Stimulated activated CD4-positive, alpha-beta T cell treated with anti-CD3 and anti-CD28 coated beads, Interleukin-15, amount 100 ng/mL, for 1 hour (primary cell): Measurements from ENCODE around the gene PFKFB2.

Experiments used
- DNase-seq, 2 donors: peaks; one replicate each; pipeline ENCODE4 v3.0.0-alpha.2; 2020; ENCODE audit warnings: low read depth in 1 of 2, low spot score in 1 of 2

The PFKFB2 gene

DNA sequence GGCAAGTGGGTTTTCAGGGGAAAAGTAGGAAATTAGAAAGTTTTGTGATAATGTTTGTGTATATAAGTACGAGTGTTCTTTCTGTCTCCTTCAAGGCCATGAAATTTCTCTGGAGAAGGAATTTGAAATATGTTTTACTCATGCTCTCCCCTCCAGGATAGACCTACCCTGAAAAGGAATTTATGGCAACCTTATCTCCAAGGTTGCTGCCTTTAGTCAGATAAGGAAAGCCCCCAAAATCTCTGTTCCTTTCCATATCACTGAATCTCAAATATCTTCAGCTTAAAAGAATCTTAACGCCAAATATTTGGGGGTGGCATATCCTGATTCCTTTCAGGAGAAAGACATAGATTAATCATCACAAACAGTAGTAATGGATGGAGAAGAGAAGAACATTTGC is 35.1 kb downstream of the PFKFB2 start:
- no peak for DNase-seq

DNA sequence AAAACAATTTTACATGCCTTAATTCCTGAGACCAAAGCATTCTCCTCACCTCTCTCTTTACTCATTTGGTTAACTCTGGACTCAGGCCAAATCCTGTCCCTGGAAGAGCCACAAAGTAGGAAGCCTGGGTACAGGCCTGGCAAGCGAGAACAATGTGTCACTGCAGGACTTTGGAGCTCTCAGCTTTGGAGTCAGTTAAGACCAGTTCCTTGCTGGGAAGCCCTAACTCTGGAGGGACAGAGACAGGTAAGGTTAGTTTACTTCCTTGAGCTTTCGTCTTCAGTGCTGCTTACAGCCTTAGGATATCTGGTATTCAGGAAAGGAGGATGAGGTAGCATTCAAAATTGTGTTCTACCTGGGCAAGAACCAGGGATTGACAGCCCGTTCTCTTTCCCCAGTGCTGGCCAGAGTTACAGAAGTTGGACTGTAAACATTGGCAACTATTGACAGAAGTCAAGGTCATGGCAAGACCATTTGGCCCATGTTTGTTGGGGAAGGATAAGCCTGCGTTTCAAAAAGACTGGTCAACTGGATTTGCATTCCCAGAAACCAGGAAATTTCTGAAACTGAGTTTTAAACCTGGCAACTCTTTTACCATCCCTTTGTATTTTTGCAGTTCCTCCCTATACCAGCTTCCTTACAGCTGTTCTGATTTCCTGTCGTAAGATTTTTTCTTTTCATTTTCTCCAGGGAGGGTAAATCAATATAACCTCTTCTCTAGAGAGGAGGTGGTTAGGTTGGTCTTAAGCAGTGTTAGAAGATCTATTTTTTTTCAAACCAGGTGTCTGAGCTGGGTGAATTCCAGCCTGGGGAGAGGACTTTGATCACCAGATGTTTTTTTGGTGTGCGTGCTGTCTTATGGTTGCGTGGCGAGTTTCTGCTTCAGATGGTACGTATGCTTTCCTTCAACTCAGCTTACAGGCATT is 35.9 kb downstream of the PFKFB2 start, which contains the start of gene C4BPB:
C4BPB (plus strand) TSS at position 160 of the 926 bp plus-strand sequence; CDS start at position 832, 672 bp downstream.
- no peak for DNase-seq

DNA sequence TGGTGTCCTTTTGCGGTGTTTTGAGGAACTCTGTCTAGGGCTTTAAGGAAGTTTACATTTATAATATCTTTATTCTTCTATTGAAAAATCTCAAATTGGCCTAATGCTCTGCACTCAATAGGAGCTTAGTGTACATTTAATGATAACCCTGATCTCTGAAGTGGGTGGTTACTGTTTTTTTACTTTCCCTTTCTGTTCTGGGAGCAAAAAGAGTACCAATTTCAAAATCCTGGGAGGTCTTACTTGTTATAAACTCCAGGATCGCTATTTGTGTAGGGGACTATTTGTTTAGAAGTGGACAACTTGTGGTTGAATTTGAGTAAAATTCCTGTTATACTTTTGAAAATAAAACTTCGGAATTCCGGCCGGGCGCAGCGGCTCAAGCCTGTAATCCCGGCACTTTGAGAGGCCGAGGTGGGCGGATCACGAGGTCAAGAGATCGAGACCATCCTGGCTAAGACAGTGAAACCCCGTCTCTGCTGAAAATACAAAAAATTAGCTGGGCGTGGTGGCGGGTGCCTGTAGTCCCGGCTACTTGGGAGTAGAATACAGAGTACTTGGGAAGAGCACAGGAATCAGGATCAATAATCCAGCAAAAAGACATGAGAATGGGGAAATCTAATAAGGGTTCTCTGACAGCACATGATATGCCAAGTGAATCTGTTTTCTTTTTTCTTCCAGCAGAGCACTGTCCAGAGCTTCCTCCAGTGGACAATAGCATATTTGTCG is 36.7 kb downstream of the PFKFB2 start:
- no peak for DNase-seq

DNA sequence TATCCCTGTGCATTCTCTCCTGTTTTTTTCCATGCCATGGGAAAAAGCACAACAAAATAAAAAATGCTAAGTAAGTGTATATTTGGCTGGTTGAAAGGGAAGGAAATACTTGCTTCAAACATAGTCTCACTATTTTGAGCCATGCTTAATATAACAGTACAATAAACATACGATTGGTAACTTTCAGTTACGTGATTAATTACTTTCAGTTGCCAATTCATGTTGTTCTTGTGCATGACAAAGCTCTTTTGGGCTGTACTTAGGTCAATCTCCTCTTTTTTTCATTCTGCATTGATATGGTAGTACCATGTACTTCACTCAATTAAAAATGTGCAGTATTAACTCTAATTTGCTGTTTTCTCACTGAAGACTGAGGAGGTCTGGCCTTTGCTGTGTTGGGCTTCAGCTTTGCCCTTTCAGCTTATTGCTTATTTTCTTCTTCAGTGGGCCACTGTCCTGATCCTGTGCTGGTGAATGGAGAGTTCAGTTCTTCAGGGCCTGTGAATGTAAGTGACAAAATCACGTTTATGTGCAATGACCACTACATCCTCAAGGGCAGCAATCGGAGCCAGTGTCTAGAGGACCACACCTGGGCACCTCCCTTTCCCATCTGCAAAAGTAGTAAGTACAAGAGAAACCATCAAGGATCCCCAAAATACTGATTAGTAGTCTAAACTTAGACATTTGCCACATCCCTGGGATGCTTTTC is 38.3 kb downstream of the PFKFB2 start:
- DNase-seq = no peak

DNA sequence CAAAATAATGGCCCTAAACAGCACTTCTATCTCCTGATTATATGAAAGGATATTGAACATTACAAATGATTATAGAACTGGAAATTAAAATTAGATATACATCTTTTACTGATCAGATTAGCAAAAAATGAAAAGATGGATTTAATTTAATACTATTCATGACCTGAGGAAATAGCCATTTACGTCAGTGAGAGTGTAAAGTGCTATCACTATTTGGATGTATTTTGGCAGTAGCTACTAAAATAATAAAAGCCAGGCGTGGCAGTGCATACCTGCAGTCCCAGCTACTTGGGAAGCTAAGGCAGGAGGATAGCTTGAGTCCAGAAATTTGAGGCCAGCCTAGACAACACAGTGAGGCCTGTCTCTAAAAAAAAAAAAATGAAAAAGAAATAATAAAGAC is 40.9 kb downstream of the PFKFB2 start:
- DNase-seq = no peak

DNA sequence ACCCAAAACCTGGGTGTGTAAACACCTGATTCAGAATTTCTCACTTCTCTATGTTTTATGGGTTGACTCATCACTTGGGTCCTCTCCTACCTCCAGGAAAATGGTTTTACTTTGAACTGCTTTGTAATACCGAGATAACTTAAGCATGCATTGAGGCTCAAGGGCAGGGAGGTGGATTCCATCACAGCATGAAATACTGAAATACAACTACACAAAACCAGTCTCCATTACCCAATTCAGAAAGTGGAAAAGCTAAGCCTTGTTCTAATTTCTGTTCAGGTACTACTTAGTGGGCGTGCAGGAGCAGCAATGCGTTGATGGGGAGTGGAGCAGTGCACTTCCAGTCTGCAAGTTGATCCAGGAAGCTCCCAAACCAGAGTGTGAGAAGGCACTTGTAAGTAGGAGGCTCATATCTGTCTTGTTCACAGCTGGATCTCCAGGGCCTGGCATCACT is 44.8 kb downstream of the PFKFB2 start:
- no peak for DNase-seq

DNA sequence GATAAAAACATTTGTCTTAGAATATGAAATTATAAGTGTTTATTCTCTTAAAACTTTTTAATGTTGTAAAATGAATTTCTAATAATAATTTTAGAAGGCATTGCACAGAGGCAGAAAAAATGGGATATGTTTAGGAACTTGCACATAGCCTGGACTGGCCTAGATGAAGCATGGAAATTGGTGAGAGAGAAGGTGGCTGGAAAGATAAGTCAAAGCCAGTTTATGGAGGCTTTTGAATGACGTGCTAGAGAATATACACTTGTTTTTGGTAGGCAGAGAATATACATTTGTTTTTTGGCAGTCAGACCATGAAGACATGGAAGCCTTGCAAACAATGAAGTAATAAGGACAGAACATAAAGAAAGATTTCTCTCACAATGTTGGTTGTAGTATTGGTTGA is 48.6 kb downstream of the PFKFB2 start:
- no peak for DNase-seq

DNA sequence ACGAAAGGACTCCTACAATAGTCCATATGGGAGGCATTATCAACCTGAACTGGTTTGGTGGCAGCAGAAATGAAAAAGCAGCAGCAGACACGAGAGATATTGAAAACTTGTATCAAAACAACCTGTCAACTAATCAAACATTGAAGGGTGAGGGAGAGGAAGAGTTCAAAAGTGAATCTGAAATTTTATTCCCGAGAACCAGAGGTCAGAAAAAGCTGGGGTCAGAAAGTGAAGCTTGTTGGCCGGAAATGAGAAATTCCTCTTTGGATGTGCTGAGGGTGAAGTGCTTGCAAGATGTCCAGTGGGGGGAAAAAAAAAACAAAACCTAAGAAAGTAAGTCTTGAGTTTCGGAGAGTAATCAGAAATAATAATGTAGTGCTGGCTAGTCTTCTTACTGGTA is 49.1 kb downstream of the PFKFB2 start:
- DNase-seq = no peak

DNA sequence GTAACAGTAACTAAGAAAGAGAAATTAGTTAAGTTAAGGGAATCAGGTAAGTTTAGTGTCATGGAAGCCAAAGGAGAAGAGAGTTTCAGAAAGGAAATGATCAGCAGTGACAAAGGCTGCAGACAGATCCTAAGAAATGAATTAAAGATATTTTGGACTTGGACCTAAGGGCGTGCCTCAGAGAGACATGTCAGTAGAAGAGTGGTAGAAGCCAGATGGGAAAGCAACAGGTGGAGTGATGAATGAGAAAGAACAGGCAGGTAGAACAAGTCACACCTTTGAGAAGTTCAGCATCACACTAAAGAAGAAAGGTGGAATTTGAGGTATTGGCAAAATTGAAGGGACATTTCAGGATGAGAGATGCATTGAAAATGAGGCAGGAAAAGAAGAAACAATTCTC is 49.6 kb downstream of the PFKFB2 start:
- no peak for DNase-seq

DNA sequence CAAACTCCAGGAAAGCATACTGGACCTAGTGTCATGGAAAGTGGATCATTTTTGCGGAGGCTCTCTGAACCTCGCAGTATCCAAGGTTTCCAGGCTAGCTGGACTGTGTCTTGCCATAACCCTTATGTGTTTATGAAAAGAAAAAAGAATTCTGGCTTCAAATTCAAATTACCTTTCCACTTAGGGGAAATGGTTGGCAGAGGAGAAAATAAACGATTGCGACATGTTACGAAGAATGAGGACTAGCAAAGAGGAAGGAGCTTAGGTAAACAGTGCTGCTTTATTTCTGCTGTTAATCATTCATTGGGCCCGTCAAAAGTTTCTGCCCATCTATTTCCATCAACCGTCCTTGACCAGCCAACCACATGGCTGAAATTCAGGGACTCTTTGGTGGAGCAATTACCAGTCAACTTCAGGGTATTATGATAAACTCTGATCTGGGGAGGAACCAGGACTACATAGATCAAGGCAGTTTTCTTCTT is 50.9 kb downstream of the PFKFB2 start, which contains the start of gene C4BPA:
C4BPA (plus strand) TSS at position 342 of the 482 bp plus-strand sequence. CDS start 8,793 bp downstream, outside the sequence.
- DNase-seq = no peak

DNA sequence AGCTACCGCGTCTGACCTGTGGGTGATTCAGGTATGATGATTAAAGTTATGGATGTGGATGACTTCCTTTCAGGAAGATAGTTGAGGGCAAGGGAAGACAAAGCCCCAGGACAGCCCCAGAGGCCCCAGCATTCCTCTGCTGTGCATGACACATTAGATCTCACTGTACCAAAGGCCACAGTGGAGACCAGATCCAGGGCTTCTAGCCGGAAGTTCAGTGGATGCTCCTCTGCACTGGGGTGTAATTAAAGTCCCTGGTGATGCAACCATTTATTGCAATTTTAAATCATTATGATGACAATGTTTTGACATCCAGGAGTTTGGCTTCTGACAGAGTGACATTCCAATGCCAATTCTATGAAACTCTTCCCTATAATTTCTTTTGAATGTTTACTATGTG is 55.9 kb downstream of the PFKFB2 start:
- no peak for DNase-seq

DNA sequence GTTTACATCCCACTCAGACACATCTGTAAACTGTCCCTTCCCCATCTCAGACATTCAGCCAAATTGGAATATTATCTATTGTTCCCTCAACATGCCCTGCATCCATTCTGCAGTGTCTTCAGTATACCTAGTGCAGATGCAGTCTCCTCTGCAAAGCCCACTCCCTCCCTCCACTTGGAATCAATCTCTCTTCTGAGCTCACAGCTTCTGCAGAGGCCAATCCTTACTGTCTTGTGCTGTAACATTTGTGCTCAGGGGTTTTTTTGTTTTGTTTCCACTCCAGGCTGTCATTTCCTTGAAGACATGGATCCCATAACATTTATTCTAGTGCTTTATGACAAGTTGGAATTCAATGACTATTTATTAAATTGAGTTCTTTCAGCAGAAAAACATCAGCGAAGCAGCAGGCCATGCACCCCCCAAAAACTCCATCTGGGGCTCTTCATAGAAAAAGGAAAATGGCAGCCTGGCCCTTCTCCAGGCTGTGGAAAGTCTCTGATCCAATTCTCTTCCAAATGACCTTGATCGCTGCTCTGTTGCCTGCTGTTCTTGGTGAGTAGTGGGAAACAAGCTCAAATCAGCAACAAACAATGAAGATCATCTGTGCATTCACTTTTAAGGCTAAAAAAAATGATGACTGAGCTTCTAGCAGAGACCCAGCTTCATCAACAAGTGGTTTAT is 59.7 kb downstream of the PFKFB2 start:
- DNase-seq = no peak

DNA sequence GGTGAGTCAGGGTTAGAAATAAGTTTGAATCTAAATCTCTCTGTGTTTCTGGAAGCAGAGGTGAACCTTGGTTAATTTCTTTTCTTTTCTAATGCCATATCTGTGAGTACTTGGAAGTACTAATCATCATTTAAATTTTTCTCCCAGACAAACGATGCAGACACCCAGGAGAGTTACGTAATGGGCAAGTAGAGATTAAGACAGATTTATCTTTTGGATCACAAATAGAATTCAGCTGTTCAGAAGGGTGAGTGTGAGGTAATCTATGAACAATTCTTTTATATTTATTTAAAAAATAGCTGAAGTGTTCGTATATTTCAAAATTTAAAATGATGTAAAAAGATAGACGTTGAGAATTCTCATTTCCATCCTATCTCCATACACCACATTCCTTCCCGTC is 62.2 kb downstream of the PFKFB2 start:
- DNase-seq = no peak

DNA sequence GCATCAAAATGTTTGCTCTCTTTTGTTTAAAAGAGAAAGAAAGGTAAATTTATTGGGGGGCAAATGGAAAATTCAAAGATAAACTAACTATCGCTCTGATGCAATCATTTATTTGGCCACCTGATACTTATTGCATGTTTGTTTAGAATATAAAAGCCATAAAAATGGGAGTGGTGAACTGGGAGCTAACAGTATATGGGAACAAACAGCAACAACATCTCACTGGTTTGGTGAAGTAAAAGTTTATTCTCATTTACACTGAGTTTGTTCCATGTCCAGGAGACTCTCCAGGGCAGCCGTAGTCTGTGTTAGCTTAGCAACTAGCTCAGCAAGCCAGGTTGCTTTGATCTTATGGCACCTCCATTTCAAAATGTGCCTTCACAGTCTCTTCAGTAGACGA is 71.3 kb downstream of the PFKFB2 start:
- DNase-seq = no peak

DNA sequence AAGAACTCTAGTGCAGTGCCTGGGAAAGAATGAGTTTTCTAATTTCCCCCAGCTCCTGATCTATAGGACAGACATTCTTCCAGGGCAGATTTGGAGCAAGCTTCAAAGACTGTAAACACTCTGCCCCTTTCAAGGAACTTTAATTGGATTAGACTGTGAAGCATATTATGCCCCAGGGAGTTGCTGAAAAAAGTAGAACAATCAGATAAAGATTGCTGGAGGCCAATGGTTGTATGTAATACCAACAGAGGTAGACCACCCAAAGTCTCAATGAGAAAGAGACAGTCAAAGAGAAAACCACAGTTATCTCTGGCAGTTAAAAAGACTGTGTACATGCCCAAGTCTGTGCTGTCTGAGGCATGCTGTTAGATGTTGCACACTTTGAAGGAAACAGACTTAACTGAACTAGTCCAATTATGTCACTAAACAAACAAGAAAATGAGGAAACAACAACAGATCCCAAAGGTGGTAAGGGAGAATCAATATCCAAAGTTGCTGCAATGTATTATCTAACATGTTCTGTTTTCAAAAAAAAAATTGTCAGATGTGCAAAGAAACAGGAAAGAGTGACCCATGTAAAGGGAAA is 75.4 kb downstream of the PFKFB2 start:
- no peak for DNase-seq

DNA sequence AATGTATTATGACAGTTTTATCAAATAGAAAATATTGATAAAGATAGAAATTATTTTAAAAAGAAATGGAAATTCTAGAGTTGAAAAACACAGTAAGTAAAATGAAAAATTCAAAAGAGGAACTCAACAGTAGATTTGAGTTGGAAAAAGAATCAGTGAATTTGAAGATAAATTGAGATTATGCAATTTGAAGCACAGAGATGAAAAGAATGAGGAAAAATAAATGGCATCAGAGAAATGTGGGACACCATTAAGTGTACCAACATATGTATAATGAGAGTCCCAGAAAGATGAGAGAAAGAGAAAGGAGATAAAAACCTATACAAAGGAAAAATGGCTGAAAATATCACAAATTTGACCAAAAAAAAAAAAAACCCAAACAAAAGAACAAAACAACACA is 76.0 kb downstream of the PFKFB2 start:
- no peak for DNase-seq
